Measurements from ENCODE around the gene DRC3.
"Not testable (repeated sequence)": the region's sequence is repeated elsewhere in the genome, so short reads cannot be mapped to it uniquely, and the experiment has no call there.

The DRC3 gene

GRCh38 chr17:17942846-17943245, 29.8 kb upstream of the DRC3 start:
- DNase-seq: no peak

DNA sequence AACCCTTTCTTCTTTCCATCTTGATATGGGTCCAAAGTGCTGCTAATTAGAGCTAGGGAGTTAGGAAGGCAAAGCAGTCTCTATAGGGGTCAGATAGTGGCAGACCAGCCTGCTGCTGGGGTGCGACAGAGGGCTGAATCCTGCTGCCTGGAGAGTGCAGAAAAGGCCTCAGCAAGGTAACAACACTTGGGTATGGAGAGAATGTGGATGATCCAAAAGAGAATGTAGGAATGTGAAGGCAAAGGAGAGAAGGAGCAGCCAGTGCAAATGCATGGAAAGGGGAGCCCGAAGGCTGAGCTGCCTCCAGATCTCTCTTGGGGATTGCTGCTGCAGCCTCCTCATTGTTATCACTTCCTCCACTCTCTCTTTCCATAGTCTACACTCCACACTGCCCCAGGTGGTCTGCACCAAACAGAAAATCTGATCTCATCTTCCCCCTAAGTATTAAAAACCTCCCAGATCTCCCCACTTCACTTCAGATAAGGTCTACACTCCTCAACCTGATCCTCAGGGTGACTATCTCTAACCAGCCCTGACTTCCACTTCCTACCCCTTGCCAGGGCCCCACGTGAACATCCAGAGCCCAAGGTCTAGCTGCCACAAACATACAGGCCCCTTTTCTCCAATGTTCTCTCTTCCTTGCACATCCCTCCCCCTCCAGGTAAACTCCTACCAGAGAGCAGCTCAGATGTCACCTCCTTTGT, 29.2 kb upstream of the DRC3 start:
- no peak for DNase-seq

DNA sequence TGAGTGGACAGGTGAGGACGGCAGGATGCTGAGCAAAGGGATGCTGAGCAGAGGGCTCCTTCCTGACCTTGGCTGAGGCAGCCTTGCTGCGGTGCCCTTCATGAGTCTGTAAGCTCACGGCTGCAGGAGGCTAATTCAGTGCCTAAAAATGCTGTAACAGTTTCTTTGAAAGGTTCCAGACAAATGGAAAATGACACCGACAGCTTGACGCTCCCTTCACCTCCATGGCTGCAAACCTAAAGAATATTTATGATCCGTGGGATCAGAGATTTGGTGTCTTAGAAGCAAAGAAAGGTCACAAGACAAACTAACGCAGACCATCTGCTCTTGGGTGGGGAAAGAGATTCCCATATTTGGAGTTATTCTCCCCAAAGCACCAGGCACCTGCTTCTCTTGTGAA, 28.4 kb upstream of the DRC3 start:
- DNase-seq: no peak

GRCh38 chr17:17944743-17945142, 27.9 kb upstream of the DRC3 start:
- DNase-seq: no peak

- no peak for DNase-seq
These were observed 26.6 kb upstream of the DRC3 start for GRCh38 chr17:17946093-17946492.

GRCh38 chr17:17947309-17947708, 25.4 kb upstream of the DRC3 start:
- DNase-seq: no peak

DNA sequence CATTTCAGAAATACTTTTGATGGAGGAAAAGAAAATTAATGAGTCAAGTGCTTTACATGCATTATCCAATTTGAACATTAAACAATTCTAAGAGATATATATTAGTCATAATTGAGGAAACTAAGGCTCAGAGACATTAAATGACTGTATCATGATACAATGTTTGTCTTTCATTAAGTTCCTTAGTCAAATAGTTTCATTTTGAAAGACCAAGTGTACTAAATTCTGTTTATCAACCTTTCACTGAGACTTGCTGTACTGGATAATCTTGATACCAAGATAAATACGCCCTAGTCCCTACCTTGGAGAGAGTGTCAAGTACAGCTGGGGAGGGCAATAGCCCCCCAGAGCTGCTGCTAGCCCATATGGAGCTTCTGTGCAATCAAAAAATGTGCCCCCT, 24.7 kb upstream of the DRC3 start:
- no peak for DNase-seq

DNA sequence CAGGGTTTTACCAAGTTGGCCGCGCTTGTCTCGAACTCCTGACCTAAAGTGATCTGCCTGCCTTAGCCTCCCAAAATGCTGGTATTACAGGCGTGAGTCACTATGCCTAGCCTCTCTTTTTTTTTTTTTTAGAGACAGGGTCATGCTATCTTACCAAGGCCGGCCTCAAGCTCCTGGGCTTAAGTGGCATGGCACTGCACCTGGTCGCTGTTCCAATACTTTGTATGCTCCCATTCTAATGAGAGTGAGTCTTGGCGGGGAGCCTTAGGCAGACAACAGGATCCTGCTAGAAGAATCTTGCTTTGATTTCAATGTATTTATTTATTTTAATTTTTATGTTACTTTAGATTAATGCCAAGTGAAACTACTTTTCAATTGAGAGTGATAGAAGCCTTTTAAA, 22.3 kb upstream of the DRC3 start:
- no peak for DNase-seq

DNA sequence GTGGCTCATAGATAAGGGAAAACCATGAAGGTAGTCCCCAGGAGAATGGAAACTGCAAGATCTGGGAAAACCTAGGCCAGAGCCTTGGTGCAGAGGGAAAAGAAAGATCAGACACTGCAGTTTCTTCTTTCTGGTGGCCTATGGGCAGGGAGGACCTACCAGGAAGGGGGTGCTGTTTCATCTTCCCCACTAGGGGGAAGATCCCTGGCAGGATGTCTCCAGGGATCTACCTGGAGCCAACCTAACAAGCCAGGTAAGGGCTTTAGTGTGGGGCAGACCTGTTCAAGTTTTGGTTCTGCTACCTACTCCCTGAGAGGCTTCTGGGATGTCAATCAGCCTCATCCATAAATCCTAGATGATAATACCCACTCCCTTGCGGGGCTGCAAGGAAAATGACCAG, 21.9 kb upstream of the DRC3 start:
- DNase-seq: no peak

- DNase-seq: no peak
These were observed 21.1 kb upstream of the DRC3 start for GRCh38 chr17:17951524-17951923.

DNA sequence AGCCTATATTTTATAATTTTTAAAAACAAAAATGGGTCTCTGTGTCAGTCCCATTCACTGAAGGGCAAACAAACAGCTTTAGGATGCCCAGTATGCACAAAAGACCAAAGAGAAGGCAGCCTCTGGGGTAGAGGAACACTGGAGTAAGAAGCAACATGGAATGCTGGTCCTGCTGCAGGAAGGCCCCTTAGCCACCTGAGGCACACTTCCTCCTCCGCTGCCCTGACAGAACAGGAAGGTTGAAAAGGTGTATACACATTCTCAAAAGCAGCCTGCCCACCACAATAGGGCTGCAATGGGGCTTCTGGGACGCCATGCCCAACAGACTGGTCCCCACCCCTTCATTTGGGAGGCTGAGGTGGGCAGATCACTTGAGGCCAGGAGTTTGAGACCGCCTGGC, 20.0 kb upstream of the DRC3 start:
- DNase-seq: no peak

GRCh38 chr17:17954079-17954478, 18.6 kb upstream of the DRC3 start:
- DNase-seq: no peak

- DNase-seq: not testable (repeated sequence)
These were observed 16.8 kb upstream of the DRC3 start for GRCh38 chr17:17955790-17956341.

DNA sequence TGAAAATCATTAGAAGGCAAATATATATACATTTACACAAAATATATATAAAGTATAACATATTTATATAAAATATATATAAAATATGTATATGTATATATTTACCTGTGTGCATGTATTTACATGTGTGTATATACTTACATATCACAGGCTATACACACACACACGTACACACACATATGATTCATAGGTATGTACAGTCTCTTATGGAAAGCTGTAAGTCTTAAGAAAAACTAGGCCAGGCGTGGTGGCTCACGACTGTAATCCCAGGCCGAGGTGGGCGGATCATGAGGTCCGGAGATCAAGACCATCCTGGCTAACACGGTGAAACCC, 15.1 kb upstream of the DRC3 start:
- no peak for DNase-seq

DNA sequence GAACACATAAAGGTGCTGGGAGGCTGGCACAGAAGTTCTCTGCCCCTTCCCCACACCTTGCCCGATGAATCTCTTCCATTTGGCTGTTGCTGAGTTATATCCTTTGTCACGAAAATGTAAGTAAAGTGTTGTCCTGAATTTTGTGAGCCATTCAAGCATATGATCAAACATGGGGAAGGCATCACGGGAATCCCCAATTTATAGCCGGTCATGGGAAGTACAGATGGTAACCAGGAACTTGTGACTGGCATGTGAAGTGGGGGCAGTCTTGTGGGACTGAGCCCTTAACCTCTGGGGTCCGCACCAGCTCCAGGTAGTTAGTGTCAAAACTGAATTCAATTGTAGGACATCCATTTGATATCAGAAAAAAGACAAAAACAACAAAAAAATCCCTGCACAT, 13.7 kb upstream of the DRC3 start:
- no peak for DNase-seq

DNA sequence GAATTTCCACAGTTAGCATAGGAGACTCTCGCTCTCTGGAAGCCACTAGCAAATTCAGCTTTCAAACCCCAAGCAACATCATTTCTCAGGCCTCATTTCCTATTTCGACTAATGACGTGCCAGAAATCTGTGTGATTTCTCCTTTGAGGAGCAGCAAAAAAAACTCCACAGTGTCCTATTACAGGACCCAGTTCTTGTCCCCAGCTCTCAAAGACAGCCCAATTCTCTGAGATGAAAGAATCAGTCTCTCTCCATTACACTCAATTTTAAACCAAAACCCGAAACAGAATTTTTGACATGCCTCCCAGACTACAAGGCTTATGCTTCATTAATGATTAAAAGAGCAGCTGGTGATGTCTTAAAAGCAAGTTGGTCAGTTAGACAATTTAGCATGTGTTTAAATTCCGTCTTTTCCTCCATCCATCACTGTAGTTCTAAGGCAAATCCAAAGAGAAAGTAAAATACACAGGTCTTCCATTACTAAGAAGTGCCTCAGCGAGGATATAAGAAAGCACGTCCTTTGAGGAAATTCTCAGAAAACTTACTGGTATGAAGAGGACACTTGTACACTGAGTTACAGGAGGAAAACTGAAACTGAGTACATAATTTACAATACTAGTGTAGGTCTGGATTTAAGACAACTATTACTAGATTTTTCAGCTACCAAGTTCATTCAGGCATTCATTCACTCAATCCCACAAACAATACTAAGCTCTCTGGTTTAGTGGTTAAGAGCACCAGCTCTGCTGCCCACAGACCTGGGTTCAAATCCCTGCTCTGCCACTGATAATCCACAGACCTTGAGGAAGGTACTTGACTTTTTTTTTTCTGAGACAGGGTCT, 12.9 kb upstream of the DRC3 start:
- no peak for DNase-seq

DNA sequence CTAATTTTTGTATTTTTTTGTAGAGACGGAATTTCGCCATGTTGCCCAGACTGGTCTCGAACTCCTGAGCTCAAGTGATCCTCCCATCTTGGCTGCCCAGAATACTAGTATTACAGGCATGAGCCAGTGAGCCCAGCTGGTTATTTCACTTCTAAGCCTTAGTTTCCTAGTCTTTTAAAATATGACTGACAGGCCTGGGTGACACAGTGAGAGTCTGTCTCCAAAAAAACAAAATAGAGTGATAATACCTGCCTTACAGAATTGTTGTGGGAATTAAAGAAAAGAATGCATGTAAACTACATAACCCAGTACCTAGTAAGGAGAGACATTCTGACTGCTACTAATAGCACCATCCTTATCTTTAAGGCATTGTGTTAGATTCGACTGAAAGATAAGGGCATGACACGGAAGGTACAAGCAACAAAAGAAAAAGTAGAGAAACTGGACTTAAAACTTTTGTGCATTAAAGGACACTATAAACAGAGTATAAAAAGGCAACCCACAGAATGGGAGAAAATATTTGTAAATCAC, 12.1 kb upstream of the DRC3 start:
- DNase-seq: no peak

- no peak for DNase-seq
These were observed 9.6 kb upstream of the DRC3 start for GRCh38 chr17:17963066-17963465.

DNA sequence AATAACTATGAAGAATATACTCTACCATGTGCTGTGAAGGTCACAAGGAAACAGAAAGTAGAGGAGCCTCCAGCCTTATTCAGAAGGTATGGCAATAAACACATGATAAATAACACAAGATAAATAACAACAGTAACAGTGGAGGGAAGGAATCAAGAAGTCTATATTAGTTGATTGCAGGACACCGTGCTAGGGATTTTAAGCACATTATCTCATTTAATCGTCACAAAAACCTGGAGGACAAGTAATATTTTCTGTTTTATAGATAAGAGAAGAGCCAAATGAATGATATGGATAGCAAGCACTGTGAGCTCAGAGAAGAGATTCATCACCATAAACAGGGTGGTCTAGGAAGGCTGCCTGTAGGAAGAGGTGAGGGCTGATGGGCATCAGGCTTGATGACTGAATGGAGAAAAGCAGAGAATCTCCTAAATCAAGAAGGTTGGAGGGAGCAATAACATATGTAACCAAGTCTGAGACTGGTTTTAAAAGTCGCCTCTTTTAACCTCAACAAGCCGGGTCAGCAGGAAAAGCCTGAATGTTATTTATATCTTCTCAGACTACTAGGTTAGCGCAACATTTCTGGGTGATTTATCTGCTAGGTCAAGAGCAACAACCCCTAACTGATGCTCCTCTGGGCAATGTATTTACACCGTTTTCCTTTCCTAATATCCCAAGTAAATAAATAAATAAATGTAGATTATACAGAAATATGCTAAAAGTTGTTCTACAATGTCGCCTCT, 8.8 kb upstream of the DRC3 start:
- no peak for DNase-seq

- DNase-seq: no peak
These were observed 8.0 kb upstream of the DRC3 start for GRCh38 chr17:17964710-17965109.

GRCh38 chr17:17965152-17965721, 7.4 kb upstream of the DRC3 start:
- DNase-seq: no peak

- DNase-seq: no peak
These were observed 6.3 kb upstream of the DRC3 start for GRCh38 chr17:17966399-17966798.
